HG03280 (cell line): ENCODE data around the gene GOLGA6L7.
"Not testable (repeated sequence)": the region's sequence is repeated elsewhere in the genome, so short reads cannot be mapped to it uniquely, and the experiment has no call there.

Source experiments
- ATAC-seq: cut with Tn5 transposase; IDR thresholded peaks from one replicate; pipeline ENCODE4 v1.9.1; 2021; ENCODE audit warnings: mild to moderate bottlenecking, moderate library complexity; ENCODE audit not compliant: unreplicated experiment

The GOLGA6L7 gene

GRCh38 chr15:28884151-28884940, 35.9 kb upstream of the GOLGA6L7 start:
- no peak for ATAC-seq

GRCh38 chr15:28881600-28881999, 33.2 kb upstream of the GOLGA6L7 start:
- no peak for ATAC-seq

- ATAC-seq: no peak
Measured at GRCh38 chr15:28881170-28881569, 32.7 kb upstream of the GOLGA6L7 start.

- ATAC-seq: no peak
Measured at GRCh38 chr15:28880680-28881079, 32.2 kb upstream of the GOLGA6L7 start.

- ATAC-seq: no peak
Measured at GRCh38 chr15:28879551-28879950, 31.1 kb upstream of the GOLGA6L7 start.

- no peak for ATAC-seq
Measured at GRCh38 chr15:28878209-28878608, 29.8 kb upstream of the GOLGA6L7 start.

- no peak for ATAC-seq
Measured at GRCh38 chr15:28876845-28877185, 28.4 kb upstream of the GOLGA6L7 start.

GRCh38 chr15:28876131-28876844, 27.8 kb upstream of the GOLGA6L7 start:
- ATAC-seq: no peak

- no peak for ATAC-seq
Measured at GRCh38 chr15:28875461-28876000, 27.1 kb upstream of the GOLGA6L7 start.

GRCh38 chr15:28873585-28874190, 25.2 kb upstream of the GOLGA6L7 start:
- ATAC-seq: no peak

- ATAC-seq: no peak
Measured at GRCh38 chr15:28873006-28873405, 24.6 kb upstream of the GOLGA6L7 start.

GRCh38 chr15:28871168-28871567, 22.7 kb upstream of the GOLGA6L7 start:
- no peak for ATAC-seq

- no peak for ATAC-seq
Measured at GRCh38 chr15:28868744-28869345, 20.4 kb upstream of the GOLGA6L7 start.

- ATAC-seq: not testable (repeated sequence)
Measured at GRCh38 chr15:28861589-28862293, 13.3 kb upstream of the GOLGA6L7 start.

GRCh38 chr15:28861031-28861534, 12.6 kb upstream of the GOLGA6L7 start:
- ATAC-seq: no peak

- not testable (repeated sequence) for ATAC-seq
Measured at GRCh38 chr15:28854578-28854977, 6.1 kb upstream of the GOLGA6L7 start.

GRCh38 chr15:28853654-28854053, 5.2 kb upstream of the GOLGA6L7 start:
- ATAC-seq: not testable (repeated sequence)

- ATAC-seq: not testable (repeated sequence)
Measured at GRCh38 chr15:28849766-28850165, 1.3 kb upstream of the GOLGA6L7 start.

- not testable (repeated sequence) for ATAC-seq
Measured at GRCh38 chr15:28849271-28849670, 827 bp upstream of the GOLGA6L7 start.

GRCh38 chr15:28847959-28848358, 485 bp downstream of the GOLGA6L7 start:
- not testable (repeated sequence) for ATAC-seq
